ENCODE measurements around the gene TSPEAR.
"Not testable (repeated sequence)": the region's sequence is repeated elsewhere in the genome, so short reads cannot be mapped to it uniquely, and the experiment has no call there.

Gene TSPEAR

DNA sequence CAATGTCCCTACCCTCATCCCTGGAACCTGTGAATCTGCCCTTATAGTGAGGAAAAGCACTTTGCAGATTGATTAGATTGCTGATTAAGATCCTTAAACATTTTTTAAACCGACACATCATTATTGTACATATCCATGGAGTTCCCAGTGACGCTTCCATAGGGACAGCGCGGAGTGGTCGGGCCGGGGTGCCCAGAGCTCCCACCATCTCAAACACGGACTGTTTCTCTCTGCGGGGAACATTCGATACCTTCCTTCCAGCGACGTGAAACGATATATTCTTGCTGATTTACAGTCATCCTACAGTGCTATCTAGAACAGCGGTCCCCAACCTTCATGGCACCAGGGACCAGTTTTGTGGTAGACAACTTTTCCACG lies 10.4 kb downstream of the TSPEAR start:
- no peak for DNase-seq

DNA sequence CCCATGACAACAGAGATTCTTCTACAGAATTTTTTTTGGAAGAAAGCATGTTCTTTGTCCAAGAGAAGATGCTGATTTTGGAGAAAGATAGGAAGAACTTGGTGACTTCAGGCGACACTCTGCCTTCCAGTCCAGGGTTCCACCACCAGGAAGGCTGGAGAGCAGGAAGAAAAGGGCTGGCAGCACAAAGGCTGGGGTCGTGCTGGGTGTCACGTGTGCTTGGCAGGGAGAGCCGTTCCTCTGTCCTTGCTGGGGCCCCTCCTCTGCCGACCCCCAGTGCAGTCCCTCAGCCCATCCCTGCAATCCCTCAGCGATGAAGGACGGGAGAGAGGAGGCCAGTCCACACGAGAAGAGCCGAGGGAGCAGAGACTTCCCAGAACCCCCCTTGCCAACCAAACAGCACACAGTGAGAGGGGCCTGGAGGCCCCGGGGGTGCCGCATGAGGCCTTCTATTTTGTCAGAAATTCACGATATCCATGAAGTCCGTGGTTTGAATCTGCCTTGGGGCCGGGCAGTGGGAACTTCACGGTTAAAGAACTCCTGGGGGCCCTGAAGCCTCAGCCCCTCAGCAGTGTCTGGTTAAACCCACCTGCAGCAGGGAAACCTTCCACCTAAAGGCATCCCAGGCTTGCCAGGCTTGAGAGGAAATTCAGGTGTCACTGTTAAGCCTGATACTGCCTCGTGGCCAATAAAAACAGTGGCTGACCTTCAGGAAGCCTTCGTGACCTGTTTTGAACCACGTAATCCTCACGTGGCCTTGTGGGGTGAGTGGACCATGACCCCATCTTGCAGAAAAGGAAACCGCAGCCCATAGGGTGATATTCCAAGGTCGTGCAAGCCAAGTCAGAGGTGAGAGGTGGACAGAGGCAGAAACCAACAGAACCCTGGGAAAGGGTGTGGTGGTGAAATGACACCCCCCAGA lies 11.0 kb downstream of the TSPEAR start:
- no peak for DNase-seq

DNA sequence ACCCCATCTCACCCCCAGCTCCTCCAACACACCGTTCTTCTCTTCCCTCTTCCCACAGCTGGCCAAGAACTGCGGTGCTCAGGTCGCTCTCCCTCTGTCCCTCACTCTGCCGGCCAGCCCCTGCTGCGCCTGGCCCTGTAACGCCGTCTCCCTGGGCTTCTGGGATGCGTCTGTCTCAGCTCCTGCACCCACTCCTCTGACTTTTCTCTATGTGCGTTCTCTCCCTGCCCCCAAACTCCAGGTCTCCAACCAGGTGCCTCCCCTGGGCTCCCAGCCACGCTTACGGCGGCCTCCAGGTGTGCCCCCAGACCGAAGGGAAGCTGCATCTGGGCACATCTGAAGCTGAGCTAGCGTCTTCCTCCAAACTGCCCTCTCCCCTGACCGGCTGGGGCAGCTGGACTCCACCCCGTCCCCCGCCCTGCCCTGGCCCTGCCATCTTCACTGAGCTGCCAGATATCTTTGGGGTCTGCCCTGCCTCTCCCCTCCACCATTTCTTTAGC lies 11.8 kb downstream of the TSPEAR start:
- no peak for DNase-seq

DNA sequence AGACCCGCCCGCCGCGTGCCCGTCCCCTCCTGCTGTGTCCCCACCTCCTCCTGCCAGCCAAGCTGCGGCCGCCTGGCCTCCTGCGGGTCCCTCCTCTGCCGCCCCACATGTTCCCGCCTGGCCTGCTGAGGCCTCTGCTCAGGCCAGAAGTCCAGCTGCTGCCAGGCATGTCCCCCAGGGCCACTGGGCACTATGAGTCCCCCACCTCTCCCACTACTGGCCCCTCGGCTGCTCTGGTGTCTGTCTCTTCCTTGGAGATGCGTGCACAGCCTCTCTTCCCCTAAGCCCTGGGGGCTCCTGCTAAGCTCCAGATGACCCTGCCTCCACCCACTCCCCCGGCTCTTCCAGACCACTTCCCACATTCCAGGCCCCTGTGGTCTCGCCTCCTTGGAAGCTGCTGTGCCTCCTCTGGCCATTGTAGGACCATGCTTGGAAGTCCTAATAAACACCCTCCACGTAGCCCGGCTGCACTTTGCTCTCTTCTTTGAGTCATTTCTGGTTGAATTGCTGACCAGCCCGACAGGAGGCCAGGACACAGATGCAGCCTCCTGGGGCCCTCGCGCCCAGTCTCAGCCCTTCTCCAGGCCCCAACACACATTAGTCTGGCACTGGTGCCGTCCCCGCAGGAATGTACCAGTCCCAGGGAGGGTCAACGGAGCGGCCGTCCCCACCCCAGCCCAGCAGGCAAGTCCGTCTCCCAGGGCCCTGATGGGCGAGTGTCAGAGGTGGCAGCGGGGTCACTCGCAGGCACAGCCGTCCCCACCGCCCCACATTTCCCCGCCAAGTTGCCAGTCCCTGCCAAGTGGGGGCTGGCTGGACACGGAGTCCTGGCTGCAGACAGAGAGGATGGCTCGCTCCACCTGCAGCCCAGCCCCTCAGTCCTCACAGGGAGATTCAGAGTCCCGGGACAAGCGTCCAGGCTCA lies 13.3 kb downstream of the TSPEAR start:
- DNase-seq, result no peak

DNA sequence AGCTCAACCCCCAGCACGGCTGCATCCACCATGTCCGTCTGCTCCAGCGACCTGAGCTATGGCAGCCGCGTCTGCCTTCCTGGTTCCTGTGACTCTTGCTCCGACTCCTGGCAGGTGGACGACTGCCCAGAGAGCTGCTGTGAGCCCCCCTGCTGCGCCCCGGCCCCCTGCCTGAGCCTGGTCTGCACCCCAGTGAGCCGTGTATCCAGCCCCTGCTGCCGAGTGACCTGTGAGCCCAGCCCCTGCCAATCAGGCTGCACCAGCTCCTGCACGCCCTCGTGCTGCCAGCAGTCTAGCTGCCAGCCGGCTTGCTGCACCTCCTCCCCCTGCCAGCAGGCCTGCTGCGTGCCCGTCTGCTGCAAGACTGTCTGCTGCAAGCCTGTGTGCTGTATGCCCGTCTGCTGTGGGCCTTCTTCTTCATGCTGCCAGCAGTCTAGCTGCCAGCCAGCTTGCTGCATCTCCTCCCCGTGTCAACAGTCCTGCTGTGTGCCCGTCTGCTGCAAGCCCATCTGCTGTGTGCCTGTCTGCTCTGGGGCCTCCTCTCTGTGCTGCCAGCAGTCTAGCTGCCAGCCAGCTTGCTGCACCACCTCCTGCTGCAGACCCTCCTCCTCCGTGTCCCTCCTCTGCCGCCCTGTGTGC lies 14.1 kb downstream of the TSPEAR start, which contains the start of gene KRTAP10-12:
KRTAP10-12 (plus strand) TSS at position 1 of the 639 bp plus-strand sequence; CDS start at position 31, 30 bp downstream.
- not testable (repeated sequence) for DNase-seq

DNA sequence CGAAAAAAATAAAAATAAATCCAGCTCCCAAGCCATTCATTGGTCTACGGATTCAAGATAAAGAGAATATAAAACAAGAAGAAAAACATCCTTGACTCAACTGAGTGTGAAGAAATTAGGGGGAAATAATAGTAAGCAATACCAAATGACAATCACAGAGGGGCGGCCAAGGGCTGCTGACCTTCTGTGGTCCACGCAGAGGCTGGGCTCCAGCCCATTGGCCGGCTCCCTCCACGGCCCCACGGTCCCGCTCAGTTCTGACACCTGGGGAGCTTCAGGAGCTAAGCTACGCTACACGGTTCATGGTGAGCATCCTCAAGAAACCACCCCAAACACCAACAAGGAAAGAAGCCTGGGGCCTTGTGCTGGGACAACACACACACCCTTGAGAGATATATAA lies 14.8 kb downstream of the TSPEAR start:
- DNase-seq, result no peak

DNA sequence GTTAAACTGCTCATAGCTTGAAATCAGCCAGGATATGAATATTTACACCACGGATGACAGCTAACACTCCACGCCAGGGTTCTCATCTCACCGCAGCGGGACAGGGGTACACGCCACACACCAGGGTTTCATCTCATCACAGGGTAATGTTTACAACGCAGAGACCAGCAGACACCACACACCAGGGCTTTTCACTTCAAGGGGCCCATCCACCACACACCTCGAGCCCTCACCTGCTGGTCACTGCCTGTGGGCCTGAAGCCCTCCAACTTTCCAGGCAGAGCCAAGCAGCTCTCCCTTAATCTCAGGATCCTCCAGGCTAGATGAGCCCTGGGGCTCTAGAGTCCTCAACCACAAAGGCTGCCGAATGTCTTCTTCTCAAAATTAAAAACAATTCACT lies 15.7 kb downstream of the TSPEAR start:
- no peak for DNase-seq

DNA sequence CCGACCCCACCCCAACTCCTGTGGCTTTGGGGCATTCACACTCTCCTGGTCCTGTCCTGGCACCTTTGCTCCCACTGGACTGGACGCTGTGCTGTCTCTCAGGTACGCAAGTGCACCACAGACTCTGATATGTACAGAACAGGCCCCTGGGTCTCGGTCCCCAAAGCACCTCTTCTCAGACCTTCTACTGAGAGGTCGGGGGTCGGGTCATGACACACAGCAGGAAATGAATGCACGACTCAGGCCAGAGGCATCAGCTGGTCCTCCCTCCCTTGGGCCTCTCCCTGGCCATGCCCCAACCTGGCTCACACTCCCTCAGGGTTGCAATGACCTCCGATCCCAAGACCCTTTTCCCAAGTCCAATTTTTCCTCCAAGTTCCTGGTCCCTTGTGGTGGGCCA lies 16.2 kb downstream of the TSPEAR start:
- DNase-seq, result no peak

DNA sequence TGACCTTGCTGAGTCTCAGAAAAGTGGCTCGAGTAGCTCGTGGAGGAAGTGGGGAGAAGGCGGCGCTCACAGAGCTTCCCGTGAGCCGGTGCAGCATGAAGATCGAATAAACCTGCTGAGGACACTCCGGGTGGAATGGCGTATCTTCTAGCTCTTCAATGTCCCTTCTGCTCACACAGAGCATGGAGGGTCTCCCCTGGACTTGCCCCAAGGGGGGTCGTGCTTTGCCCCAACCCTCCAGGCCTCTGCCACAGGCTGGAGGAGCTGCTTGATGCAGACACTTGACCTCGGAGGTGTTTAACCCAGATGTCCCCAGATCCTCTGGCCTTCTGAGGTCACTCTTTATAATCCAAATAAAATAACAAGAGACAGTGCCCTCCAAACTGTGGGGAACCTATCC lies 16.6 kb downstream of the TSPEAR start:
- no peak for DNase-seq

DNA sequence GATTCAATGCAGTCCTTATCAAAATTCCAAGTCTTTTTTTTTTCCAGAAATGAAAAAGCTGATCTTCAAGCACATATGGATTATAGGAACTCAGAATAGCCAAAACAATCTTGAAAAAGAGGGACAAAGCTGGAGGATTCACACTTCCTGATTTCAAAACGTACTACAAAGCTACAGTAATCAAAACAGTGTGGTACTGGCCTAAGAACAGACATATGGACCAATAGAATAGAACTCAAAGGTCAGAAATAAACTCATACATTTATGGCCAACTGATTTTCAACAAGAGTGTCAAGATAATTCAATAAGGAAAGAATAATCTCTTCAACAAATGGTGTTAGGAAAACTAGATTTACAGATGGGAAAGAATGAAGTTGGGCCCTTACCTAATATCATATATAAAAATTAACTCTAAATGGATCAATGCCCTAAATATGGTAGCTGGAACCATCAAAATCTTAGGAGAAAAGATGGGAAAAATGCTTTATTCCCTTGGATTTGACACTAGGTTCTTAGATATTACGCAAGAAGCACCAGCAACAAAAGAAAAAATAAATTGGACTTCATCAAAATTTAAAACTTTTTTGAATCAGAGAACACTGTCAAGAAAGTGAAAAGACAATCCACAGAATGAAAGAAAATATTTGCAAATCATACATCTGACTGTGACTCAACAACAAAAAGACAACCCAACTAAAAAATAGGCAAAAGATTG lies 18.4 kb downstream of the TSPEAR start:
- no peak for DNase-seq

DNA sequence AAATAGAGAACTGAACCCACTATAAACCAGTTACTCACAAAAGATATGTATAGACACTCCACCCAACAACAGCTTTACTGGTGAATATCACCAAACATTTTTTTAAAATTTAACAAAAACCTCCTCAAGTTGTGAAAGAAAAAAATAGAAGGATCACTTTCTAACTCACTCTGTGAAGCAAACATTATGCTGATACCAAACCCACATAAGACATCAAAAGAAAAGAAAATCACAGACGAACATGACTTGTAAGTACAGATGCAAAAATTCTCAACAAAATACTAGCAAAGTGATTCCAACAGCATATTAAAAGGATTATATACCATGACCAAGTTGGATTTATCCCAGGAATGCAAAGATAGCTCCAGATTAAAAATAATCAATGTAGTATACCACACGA lies 19.7 kb downstream of the TSPEAR start:
- no peak for DNase-seq

DNA sequence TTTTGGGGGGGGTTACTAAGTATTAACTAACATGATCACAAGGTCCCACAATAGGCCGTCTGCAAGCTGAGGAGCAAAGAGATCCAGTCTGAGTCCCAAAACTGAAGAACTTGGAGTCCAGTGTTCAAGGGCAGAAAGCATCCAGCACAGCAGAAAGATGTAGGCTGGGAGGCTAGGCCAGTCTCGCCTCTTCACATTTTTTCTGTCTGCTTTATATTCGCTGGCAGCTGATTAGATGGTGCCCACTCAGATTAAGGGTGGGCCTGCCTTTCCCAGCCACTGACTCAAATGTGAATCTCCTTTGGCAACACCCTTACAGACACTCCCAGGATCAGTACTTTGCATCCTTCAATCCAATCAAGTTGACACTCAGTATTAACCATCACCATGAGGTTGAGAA lies 21.6 kb downstream of the TSPEAR start:
- not testable (repeated sequence) for DNase-seq

DNA sequence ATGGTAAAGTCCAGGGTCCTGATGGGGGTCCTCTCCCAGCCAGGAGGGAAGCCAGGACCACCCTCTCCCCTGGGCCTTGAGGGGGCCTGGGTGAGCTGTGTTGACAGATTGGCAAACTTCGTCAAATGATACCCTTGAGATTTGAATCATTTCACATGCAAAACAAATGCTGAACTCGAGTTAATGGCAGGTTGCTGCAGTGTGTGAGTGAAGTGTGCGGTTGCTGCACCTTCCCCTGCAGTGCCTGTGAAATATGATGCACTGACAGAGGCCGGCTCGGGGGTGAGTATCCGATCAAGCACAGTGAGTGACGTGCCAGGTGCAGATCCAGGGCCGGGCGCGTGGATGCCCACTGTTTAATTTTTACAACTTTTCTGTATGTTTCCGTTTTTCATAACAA lies 23.7 kb downstream of the TSPEAR start:
- DNase-seq, result no peak

DNA sequence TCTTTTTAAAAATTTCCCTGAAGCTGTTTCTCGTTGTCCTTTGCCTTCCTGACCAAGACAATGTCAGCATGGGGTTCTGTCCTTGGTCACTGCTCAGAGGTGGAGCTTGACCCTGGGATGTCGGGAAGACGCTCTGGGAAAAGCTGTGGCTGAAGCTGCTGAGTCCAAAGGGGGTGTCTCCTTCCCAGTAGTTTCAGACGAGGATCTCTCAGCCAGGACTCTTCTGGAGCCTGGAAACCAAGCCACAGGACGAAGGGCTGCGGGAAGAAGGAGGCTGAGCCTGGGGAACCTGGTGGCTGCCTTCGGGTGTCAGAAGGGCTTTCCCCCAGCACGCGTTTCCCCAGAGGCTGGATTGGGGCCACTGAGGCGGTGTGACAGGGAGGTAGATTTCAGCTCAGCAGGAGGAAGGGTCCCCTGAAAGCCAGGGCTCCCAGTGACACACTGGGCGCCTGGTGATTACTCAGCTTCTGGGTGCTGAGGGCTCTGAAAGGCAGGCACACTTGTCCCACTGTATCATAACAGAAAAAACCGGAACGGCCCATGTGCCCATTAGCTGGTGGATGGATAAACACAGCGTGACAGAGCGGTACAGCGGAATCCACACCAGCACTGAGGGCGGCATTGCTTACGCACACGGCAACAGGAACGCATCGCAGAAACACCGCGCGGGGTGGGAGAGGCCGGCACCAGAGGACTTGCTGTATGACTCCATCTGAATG lies 24.4 kb downstream of the TSPEAR start:
- no peak for DNase-seq

DNA sequence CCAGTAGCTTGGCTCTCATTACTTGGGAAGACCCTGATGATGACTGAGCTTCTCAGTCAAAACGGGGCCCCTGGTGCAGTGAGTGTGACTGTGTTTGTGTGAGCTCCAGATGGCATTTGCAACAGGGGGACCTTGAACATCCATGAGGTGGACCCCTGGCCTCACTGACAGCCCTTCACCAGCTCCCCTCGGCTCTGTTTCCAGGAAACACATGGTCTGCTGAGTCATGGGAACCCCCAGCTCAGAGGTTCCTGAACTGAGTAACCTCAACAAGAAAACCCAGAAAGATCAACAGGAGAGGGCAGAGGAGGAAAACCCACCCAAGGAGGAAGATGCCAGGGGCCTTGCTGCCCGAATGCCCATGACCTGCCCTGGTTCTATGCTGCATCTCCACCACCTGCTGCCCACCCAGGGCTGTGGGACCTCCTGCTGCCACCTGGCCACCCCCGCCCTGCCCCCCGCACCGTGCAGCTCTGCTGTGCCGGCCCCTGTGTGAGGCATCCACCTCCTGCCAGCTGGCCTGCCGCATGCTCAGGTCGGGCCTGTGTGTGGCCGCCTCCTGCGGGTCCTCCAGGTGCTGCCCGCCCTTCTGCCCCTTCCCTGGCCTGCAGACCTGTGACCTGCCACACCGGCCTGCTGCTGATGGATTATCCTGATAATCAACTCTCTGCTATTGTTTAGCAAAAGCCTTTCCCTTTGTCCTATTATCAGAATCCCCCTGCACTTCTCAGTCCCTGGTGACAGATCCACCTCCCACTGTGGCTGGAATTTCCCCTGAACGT lies 25.2 kb downstream of the TSPEAR start:
- DNase-seq, result no peak

DNA sequence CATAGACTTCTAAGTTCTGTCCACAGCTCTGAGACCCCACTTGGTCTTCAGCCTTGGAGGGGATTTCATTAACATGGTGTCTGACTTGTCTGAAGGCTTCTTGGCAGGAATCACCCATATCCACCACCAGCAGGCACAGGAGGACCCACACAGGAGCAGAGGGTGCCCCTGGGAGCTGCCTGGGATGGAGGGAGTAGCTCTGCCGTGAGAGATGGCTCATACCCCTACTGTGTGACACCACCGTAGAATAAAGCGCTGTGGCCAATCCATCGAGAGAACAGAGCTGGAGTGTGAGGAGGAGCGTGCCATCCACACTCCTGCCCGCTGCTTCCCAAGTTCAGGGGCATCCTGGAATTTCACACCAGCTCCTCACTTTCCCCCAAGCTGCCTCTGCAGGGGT lies 26.3 kb downstream of the TSPEAR start:
- DNase-seq, result not testable (repeated sequence)

DNA sequence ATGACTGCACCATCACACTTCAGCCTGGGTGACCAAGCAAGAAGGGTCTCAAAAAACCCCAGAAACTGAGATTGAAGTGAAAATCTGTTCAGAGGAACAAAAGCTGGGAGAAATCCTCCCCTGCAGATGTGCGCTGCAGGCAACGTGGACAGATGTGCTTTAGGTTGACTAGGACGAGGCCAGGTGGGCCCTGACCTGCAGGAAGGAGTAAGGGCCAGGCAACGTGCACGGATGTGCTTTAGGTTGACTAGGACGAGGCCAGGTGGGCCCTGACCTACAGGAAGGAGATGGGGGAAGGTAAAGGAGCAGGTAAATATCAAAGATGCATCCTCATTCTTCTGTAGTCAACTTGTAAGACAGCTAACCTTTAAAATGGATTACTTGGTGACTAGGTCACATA lies 26.9 kb downstream of the TSPEAR start:
- DNase-seq, result no peak

DNA sequence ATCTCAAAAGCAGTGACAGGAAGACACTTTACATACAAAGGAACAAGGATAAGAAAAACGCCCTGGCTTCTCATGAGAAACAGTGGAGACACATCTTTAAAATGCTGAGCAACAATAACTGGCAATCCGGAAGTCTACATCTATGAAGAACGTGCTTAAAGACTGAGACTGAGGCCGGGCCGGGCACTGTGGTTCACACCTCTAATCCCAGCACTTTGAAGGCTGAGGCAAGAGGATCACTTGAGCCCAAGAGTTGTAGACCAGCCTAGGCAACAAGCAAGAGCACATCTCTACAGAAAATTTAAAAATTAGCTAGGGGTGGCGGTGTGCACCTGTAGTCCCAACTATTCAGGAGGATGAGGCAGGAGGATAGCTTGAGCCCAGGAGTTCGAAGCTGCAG lies 27.3 kb downstream of the TSPEAR start:
- no peak for DNase-seq

DNA sequence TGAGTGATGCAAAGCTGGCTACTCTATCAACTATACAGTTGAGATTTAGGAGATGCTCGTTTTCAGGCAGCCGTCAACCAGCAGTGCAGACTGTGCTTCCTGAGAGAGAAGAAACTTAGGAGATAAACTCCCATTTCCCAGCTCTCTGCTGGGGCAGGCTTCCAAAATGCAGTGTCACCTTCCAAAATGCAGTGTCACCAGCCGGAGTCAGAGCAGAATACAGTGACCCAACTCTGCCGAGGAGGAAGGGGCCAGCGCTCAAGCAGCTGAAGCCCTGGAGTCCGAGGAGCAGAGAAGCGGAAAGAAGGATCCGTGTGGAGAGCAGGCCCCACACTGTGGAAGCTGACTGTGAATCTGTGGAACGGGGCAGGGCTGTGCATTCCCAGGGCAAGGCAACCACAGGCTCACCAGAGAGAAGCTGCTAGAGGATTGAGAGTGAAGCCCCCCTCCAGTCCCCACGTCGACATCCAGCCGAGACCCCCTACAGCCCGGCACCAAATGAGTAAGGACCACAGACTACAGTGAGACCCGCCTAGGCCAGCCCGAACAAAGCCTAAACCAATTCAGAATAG lies 28.7 kb downstream of the TSPEAR start:
- DNase-seq, result no peak

DNA sequence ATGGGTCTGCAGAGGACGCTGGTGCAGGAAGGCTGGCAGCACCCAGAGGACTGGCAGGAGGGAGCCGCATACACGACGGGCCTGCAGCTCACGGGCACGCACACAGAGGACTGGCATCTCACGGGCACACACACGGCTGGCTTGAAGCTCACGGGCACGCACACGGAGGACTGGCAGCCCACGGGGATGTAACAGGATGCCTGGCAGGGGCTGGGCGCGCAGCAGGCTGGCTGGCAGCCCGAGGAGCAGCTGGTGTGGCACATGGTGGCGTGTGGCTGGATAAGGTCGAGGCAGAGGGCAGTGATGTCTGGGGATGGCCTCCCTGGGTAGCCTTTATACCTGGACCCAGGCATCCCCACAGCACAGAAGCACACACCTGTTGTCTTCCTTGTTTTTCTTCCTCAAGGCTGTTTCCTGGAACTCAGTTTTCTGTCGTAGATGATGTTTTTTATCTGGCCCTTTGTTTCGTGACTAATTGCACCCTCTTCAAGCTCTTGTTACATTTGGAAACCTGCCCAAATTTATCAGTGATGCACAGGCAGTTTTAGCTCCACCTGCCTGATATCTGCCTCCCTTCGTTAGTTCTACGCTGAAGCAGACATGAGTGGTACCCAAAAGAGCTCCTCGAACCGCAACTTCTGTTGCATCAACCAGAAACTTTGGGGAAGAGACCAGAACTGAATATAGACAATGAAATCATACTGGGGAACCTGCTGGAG lies 29.4 kb downstream of the TSPEAR start, which contains the start of gene KRTAP12-1:
KRTAP12-1 (minus strand) TSS at position 303 of the 719 bp plus-strand sequence; CDS start at position 263, 40 bp downstream.
- DNase-seq, result no peak
